Tibial artery (tissue), 4 donors: Measurements from ENCODE around the gene SPRR3.

Source experiments
- DNase-seq, 2 donors: peaks; one replicate each; pipeline ENCODE4 v3.0.0-alpha.2; 2019
- H3K27ac ChIP-seq, 2 donors: fragments of 200-600 bp; sonication (generic) in 1 of 2; 1 replicate in 1 of 2; 2 replicates in 1 of 2; pipeline ENCODE4 v1.5.1; 2018 to 2019; ENCODE audit warnings: mild to moderate bottlenecking in 1 of 2
- H3K27me3 ChIP-seq, 2 donors: fragments of 200-600 bp; sonication (generic) in 1 of 2; one replicate each; pipeline versions ENCODE4 v1.5.1 to v1.6.0; 2016 to 2019
- H3K36me3 ChIP-seq, 3 donors: fragments of 200-600 bp; sonication (generic) in 2 of 3; one replicate each; pipeline ENCODE4 v1.5.1; 2016 to 2019; ENCODE audit warnings: mild to moderate bottlenecking in 2 of 3
- H3K4me1 ChIP-seq, 4 donors: fragments of 200-600 bp; sonication (generic) in 2 of 4; 1 replicate in 3 of 4; 2 replicates in 1 of 4; pipeline ENCODE4 v1.5.1; 2016 to 2019
- H3K4me3 ChIP-seq, 2 donors: fragments of 200-600 bp; sonication (generic) in 1 of 2; 1 replicate in 1 of 2; 2 replicates in 1 of 2; pipeline ENCODE4 v1.5.1; 2018 to 2019; ENCODE audit warnings: mild to moderate bottlenecking in 2 of 2
- H3K9me3 ChIP-seq, 3 donors: fragments of 200-600 bp; sonication (generic) in 1 of 3; one replicate each; pipeline ENCODE4 v1.5.1; 2016 to 2019
- CTCF ChIP-seq, 2 experiments: fragments of 200-600 bp in 1 of 2; fragments of 450-650 bp in 1 of 2; IDR thresholded peaks; one replicate each; pipeline ENCODE4 v1.5.1; 2017 to 2019; ENCODE audit warnings: antibody characterized with exemption in 2 of 2, mild to moderate bottlenecking in 1 of 2, moderate library complexity in 1 of 2
- intact Hi-C: fragments of 100-400 bp; cut with DNase I; formaldehyde crosslinking; loops from one replicate; pipeline ENCODE4 v1.15.0; 2023; ENCODE audit warnings: low total_unique reads

SPRR3 gene

GRCh38 chr1:152972196-152972886 lies 29.2 kb upstream of the SPRR3 start:
- Histone ChIP-seq H3K27me3 (peaks cover 0 to 2% of the 10 kb centered on the region in 2 donors), H3K4me1 (no peaks in the 10 kb centered on the region), H3K9me3 (no peaks in the 10 kb centered on the region), H3K4me3 (no peak overlapping the region), H3K36me3 (no peaks in the 10 kb centered on the region), H3K27ac (no peak overlapping the region)
- no peak for DNase-seq
- intact Hi-C loops: no loop called here
- TF ChIP-seq CTCF (IDR thresholded peaks at IDR 0.05): no peak

- intact Hi-C loops: no loop called here
- no peaks in the 10 kb centered on the region for H3K36me3 ChIP-seq
- no peaks in the 10 kb centered on the region for H3K4me1 ChIP-seq
- no peak overlapping the region for H3K4me3 ChIP-seq
- no peak for TF ChIP-seq CTCF (IDR thresholded peaks at IDR 0.05)
- no peak for DNase-seq
- H3K27ac ChIP-seq: no peak overlapping the region
- no peaks in the 10 kb centered on the region for H3K9me3 ChIP-seq
- peaks cover 0 to 2% of the 10 kb centered on the region in 2 donors for H3K27me3 ChIP-seq
Observed at GRCh38 chr1:152976688-152977087, 24.9 kb upstream of the SPRR3 start.

- no peaks in the 10 kb centered on the region for H3K9me3 ChIP-seq
- no peak overlapping the region for H3K4me3 ChIP-seq
- no peaks in the 10 kb centered on the region for H3K4me1 ChIP-seq
- no peak overlapping the region for H3K27ac ChIP-seq
- intact Hi-C loops: no loop called here
- no peaks in the 10 kb centered on the region for H3K36me3 ChIP-seq
- no peak for TF ChIP-seq CTCF (IDR thresholded peaks at IDR 0.05)
- H3K27me3 ChIP-seq: peaks cover 0 to 2% of the 10 kb centered on the region in 2 donors
- DNase-seq: no peak
Observed at GRCh38 chr1:152977614-152978013, 23.9 kb upstream of the SPRR3 start.

- Histone ChIP-seq H3K4me3 (no peak overlapping the region), H3K36me3 (no peaks in the 10 kb centered on the region), H3K27me3 (peaks cover 0 to 2% of the 10 kb centered on the region in 2 donors), H3K9me3 (no peaks in the 10 kb centered on the region), H3K4me1 (no peaks in the 10 kb centered on the region), H3K27ac (no peak overlapping the region)
- TF ChIP-seq CTCF (IDR thresholded peaks at IDR 0.05): no peak
- intact Hi-C loops: no loop called here
- no peak for DNase-seq
Observed at GRCh38 chr1:152980676-152981075, 20.9 kb upstream of the SPRR3 start.

- Histone ChIP-seq H3K36me3 (no peaks in the 10 kb centered on the region), H3K4me3 (no peak overlapping the region), H3K27me3 (peaks cover 0 to 2% of the 10 kb centered on the region in 2 donors), H3K27ac (no peak overlapping the region), H3K9me3 (no peaks in the 10 kb centered on the region), H3K4me1 (no peaks in the 10 kb centered on the region)
- DNase-seq: no peak
- intact Hi-C loops: no loop called here
- no peak for TF ChIP-seq CTCF (IDR thresholded peaks at IDR 0.05)
Observed at GRCh38 chr1:152981146-152981871, 20.2 kb upstream of the SPRR3 start.
